ENCODE measurements around the gene PYDC1.

DNA sequence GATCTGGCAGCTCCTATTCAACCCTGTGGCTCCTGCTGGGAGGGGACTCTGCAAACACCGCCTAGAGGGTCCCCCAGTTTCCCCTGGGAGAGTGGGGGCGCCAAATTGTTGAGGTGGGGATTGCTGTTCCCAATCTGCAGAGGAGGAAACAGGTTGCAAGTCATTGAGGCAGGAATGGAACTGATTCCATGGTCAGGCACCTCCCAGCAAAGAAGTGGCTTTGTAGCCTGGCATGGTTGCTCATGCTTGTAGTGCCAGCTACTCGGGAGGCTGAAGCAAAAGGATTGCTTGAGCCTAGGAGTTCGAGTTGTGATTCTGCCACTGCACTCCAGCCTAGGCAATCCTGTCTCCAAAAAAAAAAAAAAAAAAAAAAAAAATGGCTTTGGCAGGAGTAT, 198 bp upstream of the PYDC1 start:
- TF ChIP-seq SMARCC2 (IDR thresholded peaks at IDR 0.05) = no peak
- no peak for TF ChIP-seq ZNF580 (CRISPR knock-in tag; IDR thresholded peaks at IDR 0.05; ENCODE audit: borderline replicate concordance, low read depth)
- no peak for TF ChIP-seq USF2 (IDR thresholded peaks at IDR 0.05; ENCODE audit: low read depth, low read length)
- TF ChIP-seq USF2 (CRISPR knock-in tag; IDR thresholded peaks at IDR 0.05; ENCODE audit: borderline replicate concordance) = no peak
- TF ChIP-seq CTCF (CRISPR knock-in tag; IDR thresholded peaks at IDR 0.05) = no peak
- TF ChIP-seq DDIT3 (CRISPR knock-in tag; IDR thresholded peaks at IDR 0.05) = no peak
- TF ChIP-seq, protein P1, sequence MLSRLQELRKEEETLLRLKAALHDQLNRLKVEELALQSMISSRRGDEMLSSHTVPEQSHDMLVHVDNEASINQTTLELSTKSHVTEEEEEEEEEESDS (CRISPR knock-in tag; IDR thresholded peaks at IDR 0.05; ENCODE audit: borderline replicate concordance) = no peak

All from HepG2 (cell line).